Measurements from ENCODE around the gene WARS2. TPM values are rescaled to one million over a fixed set of nuclear protein-coding genes. Genes with fewer than 3 reads are reported as not detected.

The WARS2 gene
- total RNA-seq, 1 experiment from 2014 or later, result 13.3 TPM

DNA sequence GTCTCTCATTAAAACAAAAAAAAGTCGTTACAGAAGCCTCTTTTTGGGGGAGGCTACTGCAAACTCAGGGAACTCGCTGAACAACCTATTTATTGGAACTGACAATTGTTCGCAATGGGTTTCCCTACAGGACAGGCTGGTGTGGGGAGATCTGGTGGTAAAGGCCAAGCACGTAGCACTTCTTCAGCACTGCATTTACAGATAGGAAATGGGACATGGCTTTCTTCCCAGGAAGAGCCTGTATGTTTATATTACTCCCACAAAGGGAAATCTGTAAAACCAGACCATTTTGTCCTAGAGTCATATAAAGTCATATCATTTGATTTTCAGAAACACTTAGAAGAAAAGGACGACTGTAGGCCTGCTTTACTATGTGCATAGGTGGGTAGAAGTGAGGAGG, 113.5 kb downstream of the WARS2 start:
- no peaks in the 10 kb centered on the region for H3K4me1 ChIP-seq (ENCODE audit: insufficient read depth, low read length, poor library complexity, severe bottlenecking)
- CTCF ChIA-PET, result no interaction called here
- H3K36me3 ChIP-seq (ENCODE audit: insufficient read depth, low read length, poor library complexity, severe bottlenecking), result no peaks in the 10 kb centered on the region
- TF ChIP-seq, protein P1, sequence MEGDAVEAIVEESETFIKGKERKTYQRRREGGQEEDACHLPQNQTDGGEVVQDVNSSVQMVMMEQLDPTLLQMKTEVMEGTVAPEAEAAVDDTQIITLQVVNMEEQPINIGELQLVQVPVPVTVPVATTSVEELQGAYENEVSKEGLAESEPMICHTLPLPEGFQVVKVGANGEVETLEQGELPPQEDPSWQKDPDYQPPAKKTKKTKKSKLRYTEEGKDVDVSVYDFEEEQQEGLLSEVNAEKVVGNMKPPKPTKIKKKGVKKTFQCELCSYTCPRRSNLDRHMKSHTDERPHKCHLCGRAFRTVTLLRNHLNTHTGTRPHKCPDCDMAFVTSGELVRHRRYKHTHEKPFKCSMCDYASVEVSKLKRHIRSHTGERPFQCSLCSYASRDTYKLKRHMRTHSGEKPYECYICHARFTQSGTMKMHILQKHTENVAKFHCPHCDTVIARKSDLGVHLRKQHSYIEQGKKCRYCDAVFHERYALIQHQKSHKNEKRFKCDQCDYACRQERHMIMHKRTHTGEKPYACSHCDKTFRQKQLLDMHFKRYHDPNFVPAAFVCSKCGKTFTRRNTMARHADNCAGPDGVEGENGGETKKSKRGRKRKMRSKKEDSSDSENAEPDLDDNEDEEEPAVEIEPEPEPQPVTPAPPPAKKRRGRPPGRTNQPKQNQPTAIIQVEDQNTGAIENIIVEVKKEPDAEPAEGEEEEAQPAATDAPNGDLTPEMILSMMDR (conservative IDR thresholded peaks at IDR 0.05; ENCODE audit: low read depth, low read length), result no peak
- TF ChIP-seq EZH2 (IDR thresholded peaks at IDR 0.05; ENCODE audit: borderline replicate concordance, low read depth, low read length, poor library complexity, severe bottlenecking), result no peak
- no peak overlapping the region for H3K27ac ChIP-seq (ENCODE audit: low read depth, low read length, poor library complexity, severe bottlenecking)
- no peak overlapping the region for H3K4me3 ChIP-seq (ENCODE audit: low read depth, low read length, poor library complexity, severe bottlenecking)
- no peak for DNase-seq (ENCODE audit: low spot score)
- intact Hi-C loops (cut with micrococcal nuclease; ENCODE audit: unreplicated experiment), result no loop called here
- no TSS peak for BruUV-seq (replicated peaks)
- no peaks in the 10 kb centered on the region for H3K9me3 ChIP-seq (ENCODE audit: low read depth, low read length, poor library complexity, severe bottlenecking)
- no peaks in the 10 kb centered on the region for H3K27me3 ChIP-seq (replicated peaks; ENCODE audit: insufficient read depth, low read depth, low read length, poor library complexity)
- POLR2A ChIA-PET (ENCODE audit: low non-redundant PET), result no interaction called here

DNA sequence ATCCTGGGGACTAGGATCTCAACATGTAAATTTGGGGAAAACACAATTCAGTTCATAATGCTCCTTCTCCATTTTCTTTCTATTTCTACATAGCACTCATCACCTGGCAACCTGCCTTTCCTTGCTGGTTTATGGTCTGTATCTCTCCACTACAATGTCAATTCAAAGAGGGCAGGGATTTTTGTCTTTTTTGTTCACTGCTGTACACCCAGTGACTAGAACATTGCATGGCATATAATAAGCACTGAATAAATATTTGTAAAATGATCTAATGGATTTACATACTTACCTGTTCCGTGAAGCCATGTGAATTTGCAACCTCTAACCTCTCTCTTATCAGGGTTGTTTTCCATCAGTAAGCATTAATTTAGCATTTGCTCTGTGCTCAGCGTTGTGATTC, 124.9 kb downstream of the WARS2 start:
- TF ChIP-seq, protein P1 (conservative IDR thresholded peaks at IDR 0.05; ENCODE audit: low read depth, low read length), result no peak
- no peak for TF ChIP-seq EZH2 (IDR thresholded peaks at IDR 0.05; ENCODE audit: borderline replicate concordance, low read depth, low read length, poor library complexity, severe bottlenecking)
- Histone ChIP-seq H3K9me3 (ENCODE audit: low read depth, low read length, poor library complexity, severe bottlenecking) (no peaks in the 10 kb centered on the region), H3K4me3 (ENCODE audit: low read depth, low read length, poor library complexity, severe bottlenecking) (no peak overlapping the region), H3K27ac (ENCODE audit: low read depth, low read length, poor library complexity, severe bottlenecking) (no peak overlapping the region), H3K4me1 (ENCODE audit: insufficient read depth, low read length, poor library complexity, severe bottlenecking) (no peaks in the 10 kb centered on the region), H3K27me3 (replicated peaks; ENCODE audit: insufficient read depth, low read depth, low read length, poor library complexity) (no peaks in the 10 kb centered on the region), H3K36me3 (ENCODE audit: insufficient read depth, low read length, poor library complexity, severe bottlenecking) (no peaks in the 10 kb centered on the region)
- intact Hi-C loops (cut with micrococcal nuclease; ENCODE audit: unreplicated experiment), result no loop called here
- no TSS peak for BruUV-seq (replicated peaks)
- DNase-seq (ENCODE audit: low spot score), result no peak
- ChIA-PET POLR2A (ENCODE audit: low non-redundant PET) (no interaction called here), CTCF (no interaction called here)

DNA sequence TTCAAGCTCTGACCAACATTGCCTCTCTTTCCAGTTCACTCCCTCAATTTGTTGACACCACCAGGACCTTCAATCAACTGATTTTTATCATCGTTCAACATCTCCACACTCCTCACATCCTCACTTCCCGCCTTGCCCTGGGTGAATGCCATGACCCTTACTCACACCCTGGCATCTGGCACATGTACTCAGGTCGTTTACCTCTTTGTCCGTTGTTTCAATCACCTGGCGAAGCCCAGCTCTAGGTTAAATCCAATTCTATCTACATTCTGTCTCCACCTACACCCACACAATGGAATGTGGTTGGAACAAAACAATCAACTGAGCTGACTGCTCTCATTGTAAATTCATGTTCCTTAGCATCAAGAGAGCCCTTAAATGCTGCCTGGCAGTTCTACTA, 128.1 kb downstream of the WARS2 start:
- intact Hi-C loops (cut with micrococcal nuclease; ENCODE audit: unreplicated experiment), result no loop called here
- POLR2A ChIA-PET (ENCODE audit: low non-redundant PET), result no interaction called here
- no peak for DNase-seq (ENCODE audit: low spot score)
- Histone ChIP-seq H3K27me3 (replicated peaks; ENCODE audit: insufficient read depth, low read depth, low read length, poor library complexity) (peaks cover 8% of the 10 kb centered on the region), H3K9me3 (ENCODE audit: low read depth, low read length, poor library complexity, severe bottlenecking) (no peaks in the 10 kb centered on the region), H3K27ac (ENCODE audit: low read depth, low read length, poor library complexity, severe bottlenecking) (no peak overlapping the region), H3K4me1 (ENCODE audit: insufficient read depth, low read length, poor library complexity, severe bottlenecking) (no peaks in the 10 kb centered on the region), H3K4me3 (ENCODE audit: low read depth, low read length, poor library complexity, severe bottlenecking) (no peak overlapping the region), H3K36me3 (ENCODE audit: insufficient read depth, low read length, poor library complexity, severe bottlenecking) (no peaks in the 10 kb centered on the region)
- BruUV-seq (replicated peaks), result no TSS peak
- TF ChIP-seq, protein P1 (conservative IDR thresholded peaks at IDR 0.05; ENCODE audit: low read depth, low read length), result no peak
- TF ChIP-seq EZH2 (IDR thresholded peaks at IDR 0.05; ENCODE audit: borderline replicate concordance, low read depth, low read length, poor library complexity, severe bottlenecking), result no peak
- CTCF ChIA-PET, result no interaction called here
